ENCODE results near the gene IFT80.

Gene IFT80

DNA sequence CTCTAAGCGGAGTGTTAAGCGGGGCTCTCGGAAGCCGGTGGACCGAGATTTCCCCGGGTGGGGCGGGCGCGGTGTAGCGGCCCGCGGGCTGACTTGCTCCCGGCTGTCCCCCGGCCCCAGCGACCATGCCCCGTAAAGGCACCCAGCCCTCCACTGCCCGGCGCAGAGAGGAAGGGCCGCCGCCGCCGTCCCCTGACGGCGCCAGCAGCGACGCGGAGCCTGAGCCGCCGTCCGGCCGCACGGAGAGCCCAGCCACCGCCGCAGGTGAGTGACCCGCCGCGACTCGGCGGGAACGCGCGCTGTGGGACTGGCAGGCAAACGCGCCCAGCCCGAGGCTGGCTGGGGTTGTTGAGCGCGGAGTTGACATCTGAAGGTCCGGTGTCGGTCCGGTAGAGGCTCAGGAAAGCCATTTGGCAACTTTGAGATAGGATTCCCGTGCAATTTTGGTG, 1.7 kb upstream of the IFT80 start:
- no peak for DNase-seq (ENCODE audit: low read depth)

DNA sequence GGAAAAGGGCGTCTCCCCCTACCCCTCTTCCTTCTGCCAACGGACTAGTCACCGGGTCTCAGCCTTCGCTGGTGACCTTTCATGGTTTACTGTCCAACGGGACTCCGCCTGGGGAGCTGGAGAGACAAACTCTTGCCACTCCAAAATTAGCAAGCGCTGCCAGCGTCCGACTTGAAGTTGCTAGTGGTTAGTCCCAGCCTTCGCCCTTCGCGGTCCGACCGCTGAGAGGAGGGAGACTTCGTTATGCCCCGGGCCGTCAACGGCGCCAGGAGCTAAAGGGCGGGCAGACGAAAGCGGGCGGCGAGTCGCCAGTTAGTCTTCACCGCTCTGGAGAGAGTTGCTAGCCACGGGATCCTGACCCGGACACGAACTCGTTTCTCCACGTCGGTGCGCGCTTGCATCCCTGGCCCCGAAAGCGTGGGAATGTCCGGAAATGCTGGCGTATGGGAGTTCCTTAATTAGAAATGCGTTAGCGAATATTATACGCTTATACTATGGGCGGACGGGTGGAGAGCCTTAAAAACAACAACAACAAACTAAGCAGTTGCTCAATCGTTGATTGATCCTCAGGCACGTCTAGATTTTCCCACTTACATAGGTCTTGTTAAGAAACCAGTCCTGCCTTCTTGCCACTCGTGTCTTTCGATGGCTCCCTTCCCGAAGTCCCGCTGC, 1.1 kb upstream of the IFT80 start:
- no peak for DNase-seq (ENCODE audit: low read depth)

DNA sequence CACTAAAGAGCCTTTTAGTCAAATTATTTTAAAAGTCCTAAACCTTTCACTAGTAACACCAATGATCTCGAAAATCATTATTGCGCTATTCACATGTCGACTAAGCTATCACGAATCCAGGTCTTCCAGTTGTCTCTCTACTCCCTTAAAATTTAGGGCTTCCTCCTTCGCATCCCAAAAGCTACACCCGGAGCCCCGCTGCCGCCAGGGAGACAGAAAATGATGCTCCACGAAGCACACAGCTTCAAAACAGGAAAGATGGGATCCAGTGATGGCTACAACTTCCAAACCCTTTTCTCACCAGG, 253 bp downstream of the IFT80 start:
- DNase-seq (ENCODE audit: low read depth) = no peak

DNA sequence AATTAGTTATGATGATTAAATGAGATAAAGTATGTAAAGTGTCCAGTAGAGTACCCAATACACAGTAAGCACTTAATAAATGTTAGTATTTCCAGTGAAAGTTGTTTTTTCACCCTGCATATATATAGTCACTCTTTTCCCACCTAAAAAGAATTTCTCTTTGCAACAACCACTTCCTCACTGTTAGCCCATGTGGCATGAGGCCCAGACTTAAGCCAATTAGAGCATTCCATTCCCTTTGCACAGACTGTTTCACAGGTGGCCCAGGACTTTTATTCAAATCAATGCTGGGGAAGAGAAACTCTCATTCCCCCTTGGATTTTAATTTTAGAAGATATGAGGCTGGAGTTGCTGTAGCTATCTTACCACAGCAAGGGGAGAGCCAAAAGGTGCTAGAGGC, 3.7 kb downstream of the IFT80 start:
- no peak for DNase-seq (ENCODE audit: low read depth)

DNA sequence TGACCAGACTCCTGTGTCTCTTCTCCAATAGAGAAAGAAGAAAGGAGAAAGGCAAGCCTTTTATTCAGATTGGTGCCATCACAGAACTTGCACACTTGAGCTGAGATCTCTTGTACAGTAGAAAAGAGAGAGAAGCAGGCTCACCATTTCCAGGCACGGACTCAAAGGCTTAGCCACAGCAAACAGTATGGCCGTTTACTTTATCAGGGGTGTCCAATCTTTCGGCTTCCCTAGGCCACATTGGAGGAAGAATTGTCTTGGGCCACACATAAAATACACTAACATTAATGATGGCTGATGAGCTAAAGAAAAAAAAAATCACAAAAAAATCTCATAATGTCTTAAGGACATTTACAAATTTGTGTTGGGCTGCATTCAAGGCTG, 5.0 kb downstream of the IFT80 start:
- DNase-seq (ENCODE audit: low read depth) = no peak

DNA sequence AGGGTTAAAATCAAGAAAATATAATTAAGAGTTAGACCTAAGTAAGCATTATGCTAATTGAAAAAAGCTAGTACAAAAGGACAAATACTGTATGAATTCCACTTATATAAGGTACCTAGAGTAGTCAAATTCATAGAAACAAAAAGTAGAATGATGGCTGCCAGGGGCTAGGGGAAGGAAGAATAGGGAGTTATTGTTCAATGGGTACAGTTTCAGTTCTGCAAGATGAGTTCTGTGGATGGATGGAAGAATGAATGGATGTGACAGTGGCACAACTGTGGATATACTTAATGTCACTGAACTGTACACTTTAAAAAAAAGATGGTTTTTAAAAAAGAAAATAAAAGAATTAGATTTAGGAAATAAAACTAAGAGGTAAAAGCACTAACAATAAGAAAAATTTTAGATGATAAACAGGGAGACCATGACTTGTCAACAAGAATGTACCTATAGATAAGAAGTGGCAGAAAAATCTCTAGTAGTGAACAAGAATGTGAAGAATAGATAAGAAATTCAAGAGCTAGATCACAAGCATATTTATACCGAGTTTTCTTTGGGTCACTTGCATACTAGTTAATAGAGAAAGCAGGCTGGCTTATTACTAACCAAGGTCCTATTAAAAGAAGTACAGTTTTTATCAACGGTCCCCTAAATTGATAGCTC, 5.5 kb downstream of the IFT80 start:
- no peak for DNase-seq (ENCODE audit: low read depth)

DNA sequence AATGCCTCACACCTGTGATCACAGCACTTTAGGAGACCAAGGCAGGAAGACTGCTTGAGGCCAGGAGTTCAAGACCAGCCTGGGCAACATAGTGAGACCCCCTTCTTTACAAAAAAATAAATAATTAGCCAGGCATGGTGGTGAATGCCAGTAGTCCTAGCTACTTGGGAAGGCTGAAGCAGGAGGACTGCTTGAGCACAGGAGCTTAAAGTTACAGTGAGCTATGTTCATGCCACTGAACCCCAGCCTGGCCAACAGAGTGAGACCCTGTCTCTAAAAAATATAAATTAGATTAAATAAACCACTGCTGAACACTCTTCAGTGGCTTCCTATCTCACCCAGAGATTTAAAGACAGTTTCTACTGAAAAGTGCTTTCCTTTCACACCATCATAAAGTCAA, 6.2 kb downstream of the IFT80 start:
- no peak for DNase-seq (ENCODE audit: low read depth)

DNA sequence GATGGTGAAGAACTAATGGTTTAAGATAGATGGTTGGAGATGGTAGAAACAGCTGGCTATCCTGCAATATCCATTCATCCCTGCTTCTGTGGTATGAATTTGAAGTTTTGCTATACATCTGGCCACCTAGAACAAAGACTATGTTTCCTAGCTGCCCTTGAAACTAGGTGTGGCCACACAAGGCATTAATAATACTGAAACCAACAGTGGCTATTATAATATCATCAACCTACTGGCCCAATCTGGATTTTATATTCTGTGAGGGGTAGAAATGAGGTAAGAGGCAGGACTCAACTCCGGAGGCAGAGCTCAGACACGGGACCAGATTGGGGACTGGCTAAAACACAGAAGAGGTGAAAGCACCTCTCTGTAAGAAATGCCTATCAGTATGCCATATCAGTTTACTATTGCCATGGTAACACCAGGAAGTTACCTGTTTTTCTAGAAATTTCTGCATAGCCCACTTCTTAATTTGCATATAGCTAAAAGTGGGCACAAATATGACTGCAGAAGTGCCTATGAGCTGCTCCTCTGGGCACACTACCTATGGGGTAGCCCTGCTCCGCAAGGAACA, 8.4 kb downstream of the IFT80 start:
- no peak for DNase-seq (ENCODE audit: low read depth)

DNA sequence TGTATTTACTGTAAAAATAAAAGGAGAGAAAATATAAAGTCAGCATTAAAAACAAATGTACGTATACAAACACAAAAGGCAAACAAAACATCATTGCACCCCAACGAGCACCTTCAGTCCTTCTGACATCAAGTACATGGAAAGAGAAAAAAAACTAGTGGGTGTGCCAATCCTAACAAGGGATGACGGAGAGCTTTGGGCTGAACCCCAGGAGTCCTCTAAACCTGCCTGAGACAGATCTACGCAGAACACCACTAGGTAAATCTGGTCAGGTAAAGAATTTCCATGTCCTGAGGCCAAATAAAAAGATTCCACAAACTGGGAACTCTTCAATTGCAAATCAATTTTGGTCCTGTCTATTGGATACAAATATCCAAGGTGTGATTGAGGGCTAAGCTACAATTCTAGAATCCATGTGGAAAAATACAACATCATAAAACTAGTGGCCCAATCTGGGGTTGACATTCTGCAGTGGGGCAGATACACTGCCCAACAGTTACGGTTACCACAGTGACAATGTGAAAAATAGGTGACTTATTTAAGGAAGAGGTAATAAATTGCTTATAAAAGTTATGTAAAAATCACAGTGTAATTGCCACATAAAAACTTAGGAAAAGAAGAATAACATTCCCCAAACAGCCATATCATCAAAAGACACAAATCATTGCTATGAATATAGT, 14.2 kb downstream of the IFT80 start:
- no peak for DNase-seq (ENCODE audit: low read depth)

DNA sequence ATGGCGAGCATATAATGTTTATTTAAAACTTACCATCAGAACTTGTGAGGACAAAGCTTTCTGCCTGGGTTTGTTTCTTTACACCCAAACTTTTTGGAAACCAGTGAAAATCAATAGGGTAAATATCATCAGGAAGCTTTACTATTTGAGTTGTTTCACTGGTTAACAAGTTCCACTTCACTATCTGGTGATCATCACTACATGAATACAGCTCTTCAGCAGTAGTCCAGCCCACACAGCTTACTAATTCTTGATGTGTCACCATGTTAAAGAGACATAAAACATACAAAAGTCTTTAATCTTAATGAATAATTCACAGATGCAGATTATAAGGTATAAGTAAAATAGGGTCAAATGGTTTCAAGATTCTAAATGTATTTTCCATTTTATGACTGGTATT, 17.6 kb downstream of the IFT80 start:
- no peak for DNase-seq (ENCODE audit: low read depth)

DNA sequence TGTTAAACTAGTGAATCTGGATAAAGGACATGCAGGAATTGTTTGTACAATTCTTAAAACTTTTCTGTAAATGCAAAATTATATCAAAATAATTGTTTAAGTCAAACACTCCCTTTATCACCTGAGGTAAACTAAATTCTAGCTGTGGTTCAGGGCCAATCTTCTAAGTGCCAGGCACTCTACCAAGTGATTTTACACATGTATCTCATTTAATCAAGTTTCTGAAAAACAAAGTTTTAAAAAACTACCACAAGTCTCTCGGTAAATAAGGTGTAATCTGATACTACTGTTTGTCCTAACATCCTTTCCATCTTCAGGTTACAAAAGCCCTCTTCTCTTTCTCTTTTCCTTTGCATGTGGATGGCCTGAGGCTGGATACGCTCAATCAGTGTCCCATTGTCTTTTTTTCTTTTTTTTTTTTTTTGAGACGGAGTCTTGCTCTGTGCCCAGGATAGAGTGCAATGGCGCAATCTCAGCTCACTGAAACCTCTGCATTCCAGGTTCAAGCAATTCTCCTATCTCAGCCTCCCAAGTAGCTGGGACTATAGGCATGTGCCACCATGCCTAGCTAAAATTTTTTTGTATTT, 19.3 kb downstream of the IFT80 start:
- no peak for DNase-seq (ENCODE audit: low read depth)

DNA sequence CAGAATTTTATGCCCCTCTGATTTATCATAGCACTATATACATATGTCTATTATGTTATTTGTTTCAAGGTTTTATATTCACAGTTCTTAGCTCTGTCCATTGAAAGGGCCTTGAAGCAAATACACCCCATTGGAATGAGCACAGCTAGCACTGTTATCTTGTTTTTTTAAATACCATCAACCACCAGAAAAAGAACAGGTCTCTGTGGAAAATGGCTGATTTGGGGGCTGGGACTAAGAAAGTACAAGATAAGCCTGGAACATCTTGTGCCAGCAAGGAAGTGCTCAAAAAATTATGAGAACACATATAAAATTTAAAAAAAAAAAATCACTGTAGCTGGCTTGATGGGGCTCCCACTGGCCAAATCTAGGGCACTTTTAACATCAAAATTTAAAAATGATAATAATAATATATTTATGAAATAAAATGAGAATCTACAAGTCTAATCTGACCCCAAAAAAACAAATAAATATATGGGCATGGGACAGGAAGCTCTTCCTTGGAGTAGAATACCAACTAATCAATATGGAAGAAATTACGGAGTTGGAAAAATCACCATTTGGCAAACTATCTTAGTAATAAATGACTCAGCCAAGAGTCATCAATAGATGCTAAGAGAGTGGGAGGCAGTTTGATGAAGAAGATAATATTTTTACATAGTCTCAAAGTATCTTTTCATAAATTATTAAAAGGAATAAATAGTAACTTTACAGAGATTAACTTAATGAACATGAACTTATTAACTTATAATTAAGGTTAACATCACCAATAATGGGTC, 20.5 kb downstream of the IFT80 start:
- DNase-seq (ENCODE audit: low read depth) = no peak

DNA sequence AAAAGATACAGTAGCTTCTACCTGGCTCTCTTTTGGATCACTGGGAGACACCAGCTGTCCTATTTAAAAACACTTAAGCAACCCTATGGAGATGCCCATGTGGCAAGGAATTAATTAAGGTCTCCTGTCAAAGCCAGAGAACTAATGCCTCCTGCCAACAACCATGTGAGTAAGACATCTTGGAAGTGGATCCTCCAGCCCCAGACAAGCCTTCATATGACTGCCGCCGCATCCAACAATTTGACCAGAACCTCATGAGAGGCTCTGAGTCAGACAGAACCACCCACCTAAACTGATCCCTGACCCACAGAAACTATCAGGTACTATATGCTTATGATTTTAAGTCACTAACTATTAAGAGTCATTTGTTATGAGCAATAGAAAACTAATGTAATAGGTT, 22.3 kb downstream of the IFT80 start:
- no peak for DNase-seq (ENCODE audit: low read depth)

DNA sequence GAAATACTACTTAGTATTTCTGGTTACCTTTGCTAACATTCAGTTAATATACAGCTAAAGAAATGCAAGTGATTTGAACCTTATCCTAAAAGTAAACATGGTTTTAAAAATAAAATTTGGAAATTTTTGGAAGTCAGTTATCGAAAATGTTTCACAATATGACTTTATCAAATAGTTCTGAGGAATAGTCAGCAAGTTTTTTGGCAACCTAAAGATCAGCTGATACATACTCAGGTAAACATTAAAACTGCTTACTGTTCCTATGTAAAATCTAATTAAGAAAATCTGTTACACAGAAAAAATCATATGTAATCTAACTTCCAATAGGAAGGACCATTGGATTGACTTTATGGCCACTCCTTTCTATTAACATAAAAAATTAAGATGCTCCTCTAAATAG, 24.1 kb downstream of the IFT80 start:
- no peak for DNase-seq (ENCODE audit: low read depth)

DNA sequence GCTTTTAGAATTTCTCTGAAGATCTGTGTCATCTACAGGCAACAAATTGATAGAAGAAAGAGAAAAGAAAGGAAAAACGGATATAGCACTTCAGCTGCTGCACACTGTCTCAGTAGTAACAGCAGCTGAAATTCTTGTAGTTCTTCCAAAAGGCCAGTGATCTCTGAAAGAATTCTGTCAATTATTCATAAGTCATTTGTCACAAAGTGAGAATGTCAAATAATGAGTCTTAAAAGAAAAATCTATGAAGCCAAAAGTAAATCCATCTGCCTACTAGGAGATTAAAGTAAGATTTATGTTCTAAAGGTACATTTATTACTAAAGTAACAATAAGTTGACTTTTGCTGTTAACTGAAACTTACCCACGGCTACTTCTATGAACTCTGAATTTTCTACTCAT, 24.6 kb downstream of the IFT80 start:
- no peak for DNase-seq (ENCODE audit: low read depth)

DNA sequence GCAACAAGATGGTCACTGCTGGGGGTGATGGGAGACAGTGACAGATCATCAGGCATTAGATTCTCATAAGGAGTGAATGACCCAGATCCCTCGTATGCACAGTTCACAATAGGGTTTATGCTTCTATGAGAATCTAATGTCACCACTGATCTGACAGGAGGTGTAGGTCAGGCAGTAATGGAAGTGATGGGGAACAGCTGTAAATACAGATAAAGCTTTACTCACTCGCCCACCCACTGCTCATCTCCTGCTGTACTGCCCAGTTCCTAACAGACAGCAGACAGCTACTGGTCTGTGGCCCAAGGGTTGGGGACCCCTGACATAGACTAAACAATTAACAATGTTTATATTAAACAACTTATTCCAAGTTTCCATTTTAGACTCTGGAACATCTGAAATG, 25.4 kb downstream of the IFT80 start:
- DNase-seq (ENCODE audit: low read depth) = no peak

DNA sequence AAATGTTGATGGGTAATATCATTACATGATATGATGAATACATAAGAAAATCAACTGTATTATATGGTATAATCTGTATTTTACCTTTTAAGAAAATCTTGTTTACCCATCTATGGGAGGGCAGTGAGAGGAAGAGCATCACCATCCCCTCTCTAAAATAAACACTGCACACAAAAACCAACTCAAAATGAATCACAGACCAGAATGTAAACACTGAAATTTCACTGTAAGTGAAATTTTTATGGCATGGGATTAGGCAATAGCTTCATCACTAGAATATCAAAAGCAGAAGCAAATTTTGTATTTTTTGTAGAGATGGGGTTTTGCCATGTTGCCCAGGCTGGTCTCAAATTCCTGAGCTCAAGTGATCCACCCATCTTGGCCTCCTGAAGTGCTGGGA, 26.2 kb downstream of the IFT80 start:
- no peak for DNase-seq (ENCODE audit: low read depth)

DNA sequence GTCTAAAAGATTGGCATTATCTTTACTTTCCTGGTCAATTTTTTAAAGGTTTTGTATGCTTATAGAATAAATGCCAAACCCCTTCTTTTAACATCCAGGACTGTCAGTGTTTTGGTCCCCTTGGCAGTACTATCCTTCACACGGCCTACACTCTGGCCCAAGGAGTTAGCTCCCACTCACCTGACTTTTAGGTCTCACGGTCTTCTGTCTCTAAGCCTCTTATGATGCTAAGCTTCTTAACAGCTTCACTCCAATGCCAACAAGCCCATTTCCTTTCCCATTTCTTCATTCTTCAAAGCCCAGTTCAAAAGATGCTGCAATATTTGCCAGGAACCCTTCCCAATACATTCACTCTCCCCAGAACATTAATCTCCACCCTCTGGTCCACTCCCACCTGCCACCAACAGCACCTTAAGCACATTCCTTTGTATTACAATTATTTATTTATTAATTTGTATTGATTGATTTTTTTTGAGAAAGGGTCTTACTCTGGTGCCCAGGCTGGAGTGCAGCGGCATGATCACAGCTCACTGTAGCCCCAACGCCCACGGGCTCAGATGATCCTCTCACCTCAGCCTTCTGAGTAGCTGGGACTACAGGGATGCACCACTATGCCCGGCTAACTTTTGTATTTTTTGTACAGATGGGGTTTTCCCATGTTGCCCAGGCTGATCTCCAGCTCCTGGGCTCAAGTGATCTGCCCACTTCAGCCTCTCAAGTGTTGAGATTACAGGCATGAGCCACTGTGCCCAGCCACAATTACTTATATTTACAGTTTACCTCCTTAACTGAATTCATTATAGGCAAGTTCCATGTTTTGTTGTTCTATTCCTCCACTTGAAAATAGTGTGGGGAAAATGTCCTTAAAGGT, 27.8 kb downstream of the IFT80 start:
- DNase-seq (ENCODE audit: low read depth) = no peak

DNA sequence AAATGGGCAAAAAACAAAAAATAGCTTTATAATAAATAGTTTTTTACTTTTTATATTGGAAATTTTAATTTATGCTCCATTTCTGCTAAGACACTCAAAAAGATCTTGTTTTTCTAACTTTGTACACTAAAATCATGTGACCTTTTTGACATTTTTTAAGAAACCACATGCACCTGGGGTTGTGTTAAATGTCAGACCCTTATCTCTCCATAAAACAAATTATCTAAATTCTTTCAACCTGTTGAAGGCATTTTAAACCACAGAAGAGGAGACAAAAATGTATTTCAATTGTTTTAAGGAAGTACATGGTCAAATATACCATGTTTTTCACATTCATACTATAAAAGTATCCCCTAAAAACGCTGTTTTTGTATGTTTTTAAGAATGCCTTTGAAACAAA, 29.2 kb downstream of the IFT80 start:
- no peak for DNase-seq (ENCODE audit: low read depth)

DNA sequence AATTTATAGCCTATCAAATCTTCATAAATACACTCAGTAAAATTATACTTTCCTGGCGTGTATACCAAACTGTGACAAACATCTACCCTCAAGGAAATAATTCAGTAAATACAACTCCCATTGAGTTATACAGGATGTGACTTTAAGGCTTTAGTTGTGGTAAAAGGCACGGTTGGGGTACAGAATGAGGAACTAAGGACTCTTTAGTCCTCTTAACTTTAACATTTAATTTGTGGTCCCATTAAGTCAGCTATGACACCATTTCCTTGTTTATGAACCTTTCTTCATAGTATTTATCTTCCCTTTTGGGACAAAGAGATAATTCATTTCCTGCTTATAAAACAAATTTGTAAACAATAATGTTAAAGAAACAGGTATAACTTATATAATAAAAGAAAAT, 30.2 kb downstream of the IFT80 start:
- no peak for DNase-seq (ENCODE audit: low read depth)

DNA sequence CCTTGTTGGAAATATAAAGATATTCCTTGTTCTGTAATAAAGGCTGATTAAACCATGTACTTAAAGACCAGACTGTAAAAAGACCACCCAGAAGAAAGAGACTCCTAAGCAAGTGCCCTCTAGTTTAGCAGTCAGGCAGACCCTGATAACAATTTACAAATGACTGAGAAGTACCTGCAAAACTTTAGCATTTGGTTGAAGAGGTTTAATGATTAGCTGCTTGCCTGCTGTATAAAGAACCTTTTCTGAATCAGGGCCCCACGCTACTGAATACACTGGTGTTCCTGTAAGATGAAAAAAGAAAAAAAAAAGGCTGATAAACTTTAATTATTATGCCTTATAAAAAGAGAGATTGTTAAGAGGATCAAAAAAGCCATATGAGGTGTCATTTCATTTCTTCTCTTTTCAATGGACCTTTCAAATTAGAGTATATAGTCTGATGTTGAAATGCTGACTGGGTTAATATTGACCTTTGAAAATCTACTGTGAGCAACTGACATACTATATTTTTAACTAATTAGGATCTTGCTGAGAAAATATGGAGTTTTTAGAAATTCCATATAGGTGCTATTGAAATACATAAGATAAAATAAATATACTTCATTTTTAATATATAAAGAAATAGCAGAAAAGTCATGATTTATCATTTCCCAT, 33.0 kb downstream of the IFT80 start:
- no peak for DNase-seq (ENCODE audit: low read depth)
